Keratinocyte (primary cell): ENCODE results near the gene REEP3.

ENCODE experiments used
- EZH2 ChIP-seq: IDR thresholded peaks from one replicate; pipeline ENCODE4 v1.6.1; 2012; ENCODE audit warnings: inconsistent platforms, mild to moderate bottlenecking, low read length, moderate library complexity
- TF ChIP-seq, protein P1 (sequence below), 3 experiments: IDR thresholded peaks in 1 of 3; conservative IDR thresholded peaks in 1 of 3; optimal IDR thresholded peaks in 1 of 3; 2 replicates in 2 of 3; 3 replicates in 1 of 3; pipeline versions ENCODE3 to v1.5.1; 2011; ENCODE audit warnings: low read length in 3 of 3, mild to moderate bottlenecking in 3 of 3, moderate library complexity in 2 of 3, control low read depth in 1 of 3, inconsistent platforms in 1 of 3; ENCODE audit not compliant: insufficient read depth in 2 of 3; ENCODE audit errors: extremely low read depth in 1 of 3

DNA sequence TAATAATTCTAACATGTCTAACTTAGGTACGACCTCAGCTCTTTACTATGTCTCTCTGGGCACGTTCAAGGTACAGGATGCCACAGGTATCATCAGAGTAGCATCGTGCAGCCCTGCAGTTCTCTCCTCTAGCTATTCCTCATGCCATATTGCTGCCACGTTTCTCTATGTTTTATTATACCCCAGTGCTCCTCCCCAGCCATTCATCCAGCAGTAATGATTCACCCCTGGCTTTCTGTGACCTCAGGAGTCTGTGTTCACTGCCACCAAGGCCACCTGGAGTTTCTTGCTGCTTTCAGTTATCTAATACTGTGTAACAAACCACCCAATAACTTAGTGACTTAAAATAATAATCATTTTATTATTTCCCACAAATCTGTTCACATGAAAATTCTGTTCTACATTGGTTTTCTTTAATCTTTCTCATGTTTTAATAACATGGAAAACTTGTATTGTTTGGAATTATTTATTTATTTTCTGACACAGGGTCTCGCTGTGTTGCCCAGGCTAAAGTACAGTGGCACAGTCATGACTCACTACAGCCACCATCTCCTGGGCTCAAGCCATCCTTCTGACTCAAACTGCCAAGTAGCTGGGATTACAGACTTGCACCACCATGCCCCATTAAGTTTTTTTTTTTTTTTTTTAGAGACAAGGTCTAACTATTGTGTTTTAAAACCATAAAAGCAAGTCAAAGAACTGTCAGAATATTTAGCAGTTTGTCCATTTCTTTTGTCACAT lies 21.8 kb downstream of the REEP3 start:
- TF ChIP-seq, protein P1, sequence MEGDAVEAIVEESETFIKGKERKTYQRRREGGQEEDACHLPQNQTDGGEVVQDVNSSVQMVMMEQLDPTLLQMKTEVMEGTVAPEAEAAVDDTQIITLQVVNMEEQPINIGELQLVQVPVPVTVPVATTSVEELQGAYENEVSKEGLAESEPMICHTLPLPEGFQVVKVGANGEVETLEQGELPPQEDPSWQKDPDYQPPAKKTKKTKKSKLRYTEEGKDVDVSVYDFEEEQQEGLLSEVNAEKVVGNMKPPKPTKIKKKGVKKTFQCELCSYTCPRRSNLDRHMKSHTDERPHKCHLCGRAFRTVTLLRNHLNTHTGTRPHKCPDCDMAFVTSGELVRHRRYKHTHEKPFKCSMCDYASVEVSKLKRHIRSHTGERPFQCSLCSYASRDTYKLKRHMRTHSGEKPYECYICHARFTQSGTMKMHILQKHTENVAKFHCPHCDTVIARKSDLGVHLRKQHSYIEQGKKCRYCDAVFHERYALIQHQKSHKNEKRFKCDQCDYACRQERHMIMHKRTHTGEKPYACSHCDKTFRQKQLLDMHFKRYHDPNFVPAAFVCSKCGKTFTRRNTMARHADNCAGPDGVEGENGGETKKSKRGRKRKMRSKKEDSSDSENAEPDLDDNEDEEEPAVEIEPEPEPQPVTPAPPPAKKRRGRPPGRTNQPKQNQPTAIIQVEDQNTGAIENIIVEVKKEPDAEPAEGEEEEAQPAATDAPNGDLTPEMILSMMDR (optimal IDR thresholded peaks at IDR 0.05 in 1 of 3, IDR thresholded peaks at IDR 0.05 in 1 of 3, conservative IDR thresholded peaks at IDR 0.05 in 1 of 3; ENCODE audit: extremely low read depth in 1 of 3, insufficient read depth in 2 of 3, low read length in 3 of 3), result no peak
- no peak for TF ChIP-seq EZH2
